Common myeloid progenitor, CD34-positive (primary cell): ENCODE data around the gene CEP89.
"Not testable (repeated sequence)": the region's sequence is repeated elsewhere in the genome, so short reads cannot be mapped to it uniquely, and the experiment has no call there.

ENCODE experiments used
- CTCF ChIA-PET: fragments of 350-600 bp; sonication (Branson Sonifier 250); formaldehyde crosslinking; loops from one replicate; lab custom pipeline; 2021; ENCODE audit warnings: antibody characterized with exemption; lab: Charles Lee
- POLR2A ChIA-PET: fragments of 350-600 bp; sonication (Branson Sonifier 250); formaldehyde crosslinking; loops from one replicate; lab custom pipeline; 2021; ENCODE audit warnings: antibody characterized with exemption; lab: Charles Lee
- DNase-seq, 3 donors: peaks; one replicate each; pipeline versions ENCODE4 v3.0.0 to v3.0.0-alpha.2; 2013
- H3K27ac ChIP-seq, 2 experiments: 1 replicate in 1 of 2; 2 replicates in 1 of 2; pipeline ENCODE4 v1.7.0; 2013; ENCODE audit warnings: inconsistent platforms in 2 of 2, low read length in 2 of 2, mild to moderate bottlenecking in 2 of 2, low read depth in 1 of 2, moderate library complexity in 1 of 2; ENCODE audit not compliant: severe bottlenecking in 2 of 2, insufficient read depth in 1 of 2, poor library complexity in 1 of 2
- H3K27me3 ChIP-seq, 5 experiments: replicated peaks in 2 of 5; 1 replicate in 3 of 5; 2 replicates in 2 of 5; pipeline versions ENCODE4 v1.6.1 to v1.7.0; 2013; ENCODE audit warnings: low read length in 4 of 5, mild to moderate bottlenecking in 2 of 5, moderate library complexity in 2 of 5, inconsistent platforms in 1 of 5; ENCODE audit not compliant: insufficient read depth in 5 of 5, control insufficient read depth in 4 of 5
- H3K36me3 ChIP-seq, 4 experiments: 1 replicate in 2 of 4; 2 replicates in 2 of 4; pipeline versions ENCODE4 v1.6.1 to v1.7.0; 2013; ENCODE audit warnings: low read length in 3 of 4, control low read depth in 1 of 4, mild to moderate bottlenecking in 1 of 4; ENCODE audit not compliant: control insufficient read depth in 4 of 4, insufficient read depth in 4 of 4
- H3K4me1 ChIP-seq, 4 experiments: 1 replicate in 3 of 4; 2 replicates in 1 of 4; pipeline versions ENCODE4 v1.6.1 to v1.7.1; 2013; ENCODE audit warnings: low read length in 3 of 4, mild to moderate bottlenecking in 3 of 4, control low read depth in 1 of 4, inconsistent platforms in 1 of 4, moderate library complexity in 1 of 4; ENCODE audit not compliant: control insufficient read depth in 4 of 4, insufficient read depth in 4 of 4; ENCODE audit errors: control extremely low read depth in 1 of 4
- H3K4me3 ChIP-seq, 7 experiments: 1 replicate in 4 of 7; 2 replicates in 3 of 7; pipeline versions ENCODE4 v1.5.1 to v1.7.0; 2013; ENCODE audit warnings: mild to moderate bottlenecking in 7 of 7, low read length in 6 of 7, moderate library complexity in 6 of 7, inconsistent platforms in 2 of 7, low read depth in 2 of 7, control low read depth in 1 of 7; ENCODE audit not compliant: insufficient read depth in 4 of 7, control insufficient read depth in 1 of 7; ENCODE audit errors: extremely low read depth in 1 of 7
- H3K9me3 ChIP-seq, 5 experiments: 1 replicate in 4 of 5; 2 replicates in 1 of 5; pipeline versions ENCODE4 v1.6.1 to v1.7.1; 2013; ENCODE audit warnings: low read length in 4 of 5, mild to moderate bottlenecking in 2 of 5, inconsistent platforms in 1 of 5, low read depth in 1 of 5, moderate library complexity in 1 of 5; ENCODE audit not compliant: control insufficient read depth in 4 of 5, insufficient read depth in 2 of 5; ENCODE audit errors: control extremely low read depth in 1 of 5
- WGBS: methylation state at CpG from one replicate; pipeline ENCODE4 v1.1.5; 2013; ENCODE audit not compliant: insufficient coverage; 5-methylcytosine and 5-hydroxymethylcytosine counted together

Gene CEP89

DNA sequence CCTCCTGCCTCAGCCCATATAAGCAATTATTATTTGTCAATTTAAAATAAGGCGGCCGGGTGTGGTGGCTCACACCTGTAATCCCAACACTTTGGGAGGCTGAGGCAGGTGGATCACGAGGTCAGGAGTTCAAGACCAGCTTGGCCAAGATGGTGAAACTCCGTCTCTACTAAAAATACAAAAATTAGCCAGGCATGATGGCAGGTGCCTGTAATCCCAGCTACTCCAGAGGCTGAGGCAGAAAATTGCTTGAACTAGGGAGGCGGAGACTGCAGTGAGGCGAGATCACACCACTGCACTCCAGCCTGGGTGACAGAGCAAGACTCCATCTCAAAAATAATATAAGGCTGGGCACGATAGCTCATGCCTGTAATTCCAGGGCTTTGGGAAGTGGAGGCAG is 114.9 kb downstream of the CEP89 start:
- H3K9me3 ChIP-seq, H3K27me3 ChIP-seq, H3K4me3 ChIP-seq, POLR2A ChIA-PET, H3K4me1 ChIP-seq, H3K27ac ChIP-seq, DNase-seq, H3K36me3 ChIP-seq: not testable (repeated sequence)
- WGBS: 97% methylated on average over 6 of the region's 7 CpGs
- CTCF ChIA-PET: interaction anchor here (1.2 kb wide), 1 partner anchor 12 kb away, joined by 3 read pairs; no protein-coding TSS in a partner anchor

DNA sequence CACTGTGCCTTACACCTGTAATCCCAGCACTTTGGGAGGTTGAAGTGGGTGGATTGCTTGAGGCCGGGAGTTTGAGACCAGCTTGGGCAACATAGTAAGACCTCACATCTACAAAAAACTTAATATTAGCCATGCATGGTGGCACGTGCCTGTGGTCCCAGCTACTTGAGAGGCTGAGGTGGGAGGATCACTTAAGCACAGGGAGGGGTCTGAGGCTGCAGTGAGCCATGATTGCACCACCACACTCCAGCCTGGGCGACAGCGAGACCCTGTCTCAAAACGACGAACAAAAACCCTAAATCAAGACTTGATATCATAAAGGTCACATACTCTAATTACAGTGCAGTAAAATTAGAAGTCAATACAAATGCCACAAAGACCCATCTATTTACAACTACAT is 119.5 kb downstream of the CEP89 start:
- POLR2A ChIA-PET: no interaction called here
- H3K9me3 ChIP-seq: no peaks in the 10 kb centered on the region
- no peak overlapping the region for H3K4me3 ChIP-seq
- H3K27ac ChIP-seq: no peak overlapping the region
- WGBS: 96% methylated on average over 5 of the region's 6 CpGs
- no peaks in the 10 kb centered on the region for H3K36me3 ChIP-seq
- no peak for DNase-seq
- CTCF ChIA-PET: no interaction called here
- no peaks in the 10 kb centered on the region for H3K27me3 ChIP-seq
- H3K4me1 ChIP-seq: no peaks in the 10 kb centered on the region

DNA sequence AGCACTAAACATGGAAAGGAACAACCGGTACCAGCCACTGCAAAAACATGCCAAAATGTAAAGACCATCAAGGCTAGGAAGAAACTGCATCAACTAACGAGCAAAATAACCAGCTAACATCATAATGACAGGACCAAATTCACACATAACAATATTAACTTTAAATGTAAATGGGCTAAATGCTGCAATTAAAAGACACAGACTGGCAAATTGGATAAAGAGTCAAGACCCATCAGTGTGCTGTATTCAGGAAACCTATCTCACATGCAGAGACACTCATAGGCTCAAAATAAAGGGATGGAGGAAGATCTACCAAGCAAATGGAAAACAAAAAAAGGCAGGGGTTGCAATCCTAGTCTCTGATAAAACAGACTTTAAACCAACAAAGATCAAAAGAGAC is 123.7 kb downstream of the CEP89 start:
- H3K36me3 ChIP-seq, H3K4me3 ChIP-seq, CTCF ChIA-PET, DNase-seq, H3K27me3 ChIP-seq, H3K27ac ChIP-seq, H3K4me1 ChIP-seq, POLR2A ChIA-PET, H3K9me3 ChIP-seq: not testable (repeated sequence)
- no CpG with 5 or more reads among the region's 2 CpGs for WGBS

DNA sequence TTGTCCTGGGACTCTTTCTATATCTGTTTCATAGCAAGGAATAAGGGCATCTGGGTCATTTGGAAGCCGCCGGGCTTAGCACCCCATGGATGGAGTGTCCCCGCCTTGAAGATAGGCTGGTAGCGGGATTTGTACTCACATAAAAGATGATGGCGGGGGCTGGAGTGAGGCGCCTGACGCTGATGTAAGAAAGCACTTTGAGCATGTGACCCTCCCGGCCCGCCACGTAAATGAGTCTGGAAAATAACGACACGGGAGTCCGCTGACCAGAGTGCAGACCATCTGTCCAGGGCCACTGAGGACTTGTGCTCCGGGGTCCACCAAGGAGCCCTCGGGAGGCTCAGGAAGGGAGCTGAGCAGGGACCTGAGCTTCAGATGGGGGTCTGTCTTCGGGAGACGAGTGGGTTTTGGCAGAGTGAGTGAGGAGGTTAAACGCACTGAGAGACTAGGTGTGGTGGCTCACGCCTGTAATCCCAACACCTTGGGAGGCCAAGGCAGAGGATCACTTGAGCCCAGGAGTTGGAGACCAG is 128.0 kb downstream of the CEP89 start:
- POLR2A ChIA-PET: no interaction called here

DNA sequence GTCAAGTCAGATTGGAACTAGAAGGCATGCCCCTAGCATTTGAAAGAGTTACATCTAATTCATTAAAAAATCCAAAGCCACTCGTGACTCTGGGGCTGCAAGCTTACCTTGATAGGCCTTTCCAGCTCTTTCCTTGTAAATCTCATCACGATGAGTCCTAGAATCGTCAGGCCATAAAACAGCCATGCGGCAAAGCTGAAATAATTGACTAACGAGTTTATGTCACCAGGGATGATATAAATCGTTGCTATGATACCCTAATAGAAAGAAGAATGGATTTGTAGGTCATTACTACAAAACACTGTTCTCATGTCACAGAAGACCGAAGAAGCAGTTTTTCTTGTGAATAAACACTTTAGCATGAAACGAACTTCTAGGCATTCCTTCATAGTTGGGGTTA is 129.7 kb downstream of the CEP89 start:
- POLR2A ChIA-PET: no interaction called here
- no peaks in the 10 kb centered on the region for H3K36me3 ChIP-seq
- H3K9me3 ChIP-seq: peaks cover 0 to 13% (median 4%) of the 10 kb centered on the region in 5 experiments
- CTCF ChIA-PET: no interaction called here
- no peaks in the 10 kb centered on the region for H3K27me3 ChIP-seq
- DNase-seq: no peak
- no peak overlapping the region for H3K27ac ChIP-seq
- WGBS: 98% methylated on average over 7 of the region's 8 CpGs
- no peaks in the 10 kb centered on the region for H3K4me1 ChIP-seq
- H3K4me3 ChIP-seq: no peak overlapping the region

More for the DNA sequence above, 128.0 kb downstream of the CEP89 start:
- 97% methylated on average over 14 of the region's 19 CpGs for WGBS
- DNase-seq: no peak
- CTCF ChIA-PET: interaction anchor here (1.5 kb wide), 1 partner anchor 13 kb away, joined by 3 read pairs; no protein-coding TSS in a partner anchor
- no peak overlapping the region for H3K27ac ChIP-seq
- no peak overlapping the region for H3K4me3 ChIP-seq
- H3K9me3 ChIP-seq: peaks cover 0 to 13% (median 4%) of the 10 kb centered on the region in 5 experiments
- no peaks in the 10 kb centered on the region for H3K27me3 ChIP-seq
- no peaks in the 10 kb centered on the region for H3K4me1 ChIP-seq
- no peaks in the 10 kb centered on the region for H3K36me3 ChIP-seq

DNA sequence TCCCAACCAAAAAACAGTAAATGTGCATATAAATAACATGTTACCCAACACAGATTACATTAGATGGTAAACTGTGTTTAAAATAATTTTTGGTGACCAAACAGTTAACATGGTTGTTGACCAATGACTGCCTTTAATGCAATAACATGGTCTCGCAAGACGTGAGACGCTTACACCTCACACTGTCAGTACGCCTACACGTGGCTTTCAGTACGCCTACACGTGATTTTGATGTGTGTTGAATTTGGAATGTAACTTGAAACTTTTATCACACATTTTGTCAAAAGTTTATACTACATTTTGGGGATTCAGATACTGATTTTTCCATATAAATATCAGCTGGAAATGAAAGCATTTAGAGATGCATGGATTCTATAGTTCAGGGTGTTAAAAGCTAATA is 134.2 kb downstream of the CEP89 start:
- no peak overlapping the region for H3K27ac ChIP-seq
- H3K4me3 ChIP-seq: no peak overlapping the region
- CTCF ChIA-PET: no interaction called here
- H3K9me3 ChIP-seq: peaks cover 0 to 13% (median 4%) of the 10 kb centered on the region in 5 experiments
- no CpG with 5 or more reads among the region's 7 CpGs for WGBS
- POLR2A ChIA-PET: no interaction called here
- no peak for DNase-seq
- H3K36me3 ChIP-seq: no peaks in the 10 kb centered on the region
- H3K27me3 ChIP-seq: no peaks in the 10 kb centered on the region
- H3K4me1 ChIP-seq: no peaks in the 10 kb centered on the region

DNA sequence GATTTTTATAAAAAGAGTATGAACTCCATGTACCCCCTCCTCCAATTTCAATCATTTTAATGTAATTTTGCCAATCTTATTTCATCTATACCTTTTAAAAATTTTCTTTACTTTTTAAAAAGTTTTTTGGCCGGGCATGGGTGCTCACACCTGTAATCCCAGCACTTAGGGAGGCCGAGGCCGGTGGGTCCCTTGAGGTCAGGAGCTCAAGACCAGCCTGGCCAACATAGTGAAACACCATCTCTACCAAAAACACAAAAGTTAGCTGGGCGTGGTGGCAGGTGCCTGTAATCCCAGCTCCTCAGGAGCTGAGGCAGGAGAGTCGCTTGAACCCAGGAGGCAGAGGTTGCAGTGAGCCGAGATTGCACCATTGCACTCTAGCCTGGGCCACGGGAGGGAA is 138.4 kb downstream of the CEP89 start:
- H3K4me1 ChIP-seq, H3K36me3 ChIP-seq, POLR2A ChIA-PET, H3K27me3 ChIP-seq, H3K27ac ChIP-seq, H3K4me3 ChIP-seq, DNase-seq, H3K9me3 ChIP-seq: not testable (repeated sequence)
- WGBS: 100% methylated on average over 1 of the region's 7 CpGs
- CTCF ChIA-PET: interaction anchor here (0.6 kb wide), 1 partner anchor 290 kb away, joined by 3 read pairs; no protein-coding TSS in a partner anchor
